Midbrain (tissue), 1 donor: ENCODE results near the gene MCCC1.
"Not testable (repeated sequence)": the region's sequence is repeated elsewhere in the genome, so short reads cannot be mapped to it uniquely, and the experiment has no call there.

Experiments used
- DNase-seq: peaks from one replicate; lab custom pipeline; 2025; lab: John Stamatoyannopoulos, UW

Gene MCCC1

DNA sequence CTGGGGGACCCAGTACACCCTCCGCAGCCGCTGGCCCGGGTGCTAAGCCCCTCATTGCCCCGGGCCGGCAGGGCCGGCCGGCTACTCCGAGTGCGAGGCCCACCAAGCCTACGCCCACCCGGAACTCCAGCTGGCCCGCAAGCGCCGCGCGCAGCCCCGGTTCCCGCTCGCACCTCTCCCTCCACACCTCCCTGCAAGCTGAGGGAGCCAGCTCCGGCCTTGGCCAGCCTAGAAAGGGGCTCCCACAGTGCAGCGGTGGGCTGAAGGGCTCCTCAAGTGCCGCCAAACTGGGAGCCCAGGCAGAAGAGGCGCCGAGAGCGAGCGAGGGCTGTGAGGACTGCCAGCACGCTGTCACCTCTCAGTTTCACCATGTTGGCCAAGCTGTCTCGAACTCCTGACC, 4.7 kb upstream of the MCCC1 start:
- DNase-seq = not testable (repeated sequence)

DNA sequence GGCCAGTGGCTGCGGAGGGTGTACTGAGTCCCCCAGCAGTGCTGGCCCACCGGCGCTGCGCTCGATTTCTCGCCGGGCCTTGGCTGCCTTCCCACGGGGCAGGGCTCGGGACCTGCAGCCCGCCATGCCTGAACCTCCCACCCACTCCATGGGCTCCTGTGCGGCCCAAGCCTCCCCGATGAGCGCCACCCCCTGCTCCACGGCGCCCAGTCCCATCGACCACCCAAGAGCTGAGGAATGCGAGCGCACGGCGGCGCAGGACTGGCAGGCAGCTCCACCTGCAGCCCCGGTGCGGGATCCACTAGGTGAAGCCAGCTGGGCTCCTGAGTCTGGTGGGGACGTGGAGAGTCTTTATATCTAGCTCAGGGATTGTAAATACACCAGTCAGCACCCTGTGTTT, 1.7 kb upstream of the MCCC1 start:
- not testable (repeated sequence) for DNase-seq

GRCh38 chr3:183100376-183100775, 1.1 kb upstream of the MCCC1 start:
- no peak for DNase-seq

GRCh38 chr3:183099838-183100204, 525 bp upstream of the MCCC1 start:
- no peak for DNase-seq

GRCh38 chr3:183098536-183099025, 715 bp downstream of the MCCC1 start:
- DNase-seq = no peak

DNA sequence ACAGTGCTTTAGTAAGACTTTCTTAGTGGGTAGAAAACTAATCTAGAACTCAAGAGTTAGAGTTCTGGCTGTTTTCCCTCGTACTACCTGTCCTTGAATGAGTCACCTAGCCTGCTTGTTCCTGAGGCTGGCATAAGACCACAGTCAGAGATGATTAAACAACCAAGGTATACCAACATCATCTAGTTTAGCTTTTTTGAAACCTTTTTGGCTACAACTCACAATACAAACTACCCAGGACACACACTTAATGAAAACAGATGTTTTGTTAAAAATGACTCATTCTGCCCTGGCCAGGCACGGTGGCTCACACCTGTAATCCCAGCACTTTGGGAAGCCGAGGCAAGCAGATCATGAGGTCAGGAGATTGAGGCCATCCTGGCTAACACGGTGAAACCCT, 4.6 kb downstream of the MCCC1 start:
- DNase-seq = no peak

DNA sequence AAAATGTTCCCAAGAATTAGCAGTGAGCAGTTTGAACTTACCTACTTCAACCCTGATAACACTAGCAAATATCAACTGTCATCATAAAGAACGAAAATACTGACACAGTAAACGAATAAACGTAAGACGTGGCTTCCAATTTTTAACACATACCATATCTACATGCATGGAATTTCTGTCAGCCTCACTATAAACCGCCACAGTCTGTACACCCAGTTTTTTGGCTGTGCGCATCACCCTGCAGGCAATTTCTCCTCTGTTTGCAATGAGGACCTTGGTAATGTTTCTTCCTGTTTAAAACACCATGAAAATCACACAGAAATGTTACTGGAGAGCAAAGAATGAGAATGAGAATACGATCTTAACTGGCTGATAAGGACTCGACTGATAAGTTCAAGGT, 7.0 kb downstream of the MCCC1 start:
- no peak for DNase-seq

DNA sequence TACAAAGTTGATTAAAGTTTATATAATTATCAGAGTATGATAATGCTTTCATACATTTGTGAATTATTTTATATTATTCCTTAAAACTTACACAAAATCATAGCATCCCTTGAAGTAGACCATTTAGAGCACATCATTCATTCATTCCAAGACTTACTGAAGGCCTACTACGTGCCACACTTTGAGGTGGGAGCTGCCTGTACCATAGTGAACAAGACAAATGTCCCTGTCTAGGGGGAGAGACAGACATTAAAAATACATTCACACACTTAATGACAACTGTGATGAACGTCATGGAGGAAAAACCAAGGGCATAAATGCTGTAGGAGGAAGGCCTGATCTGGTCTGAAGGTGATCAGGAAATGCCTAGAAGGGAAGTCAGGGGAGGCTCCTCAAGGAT, 12.1 kb downstream of the MCCC1 start:
- DNase-seq = no peak

DNA sequence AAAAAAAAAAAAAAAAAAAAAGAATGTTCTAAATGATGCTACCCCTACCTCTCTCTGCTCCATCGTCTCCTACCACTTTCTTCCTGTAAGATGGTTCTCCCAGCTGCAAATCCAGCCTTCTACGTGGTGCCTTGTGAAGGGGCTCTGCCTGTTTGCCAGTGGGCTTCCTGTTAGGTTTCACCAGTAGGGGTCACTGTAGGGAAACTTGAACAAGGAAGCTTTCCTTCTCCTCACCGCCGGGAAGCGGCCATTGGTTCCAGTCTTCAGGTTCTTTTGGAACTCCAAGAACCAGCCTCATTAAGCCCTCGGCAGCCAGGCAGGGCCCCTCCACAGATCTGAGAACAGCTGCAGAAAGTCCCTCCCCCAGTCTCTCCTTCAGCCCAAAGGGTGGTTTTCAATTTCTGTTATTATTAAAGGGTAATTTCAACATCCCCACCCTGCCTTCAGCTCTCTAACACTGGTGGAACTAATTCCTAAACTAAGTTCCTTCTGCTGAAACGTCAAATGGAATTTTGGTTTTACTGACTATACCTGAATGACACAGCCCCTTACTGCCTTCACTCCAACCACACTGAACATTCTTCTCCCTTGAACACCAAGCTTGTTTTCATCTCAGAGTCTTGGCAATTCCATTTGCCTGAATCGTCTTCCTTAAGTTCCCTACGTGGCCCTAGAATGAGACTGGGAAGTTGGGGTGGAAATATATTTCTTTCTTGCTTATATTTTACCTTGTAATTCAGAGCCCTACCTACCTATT, 13.5 kb downstream of the MCCC1 start:
- no peak for DNase-seq

GRCh38 chr3:183082355-183082915, 16.9 kb downstream of the MCCC1 start:
- no peak for DNase-seq

DNA sequence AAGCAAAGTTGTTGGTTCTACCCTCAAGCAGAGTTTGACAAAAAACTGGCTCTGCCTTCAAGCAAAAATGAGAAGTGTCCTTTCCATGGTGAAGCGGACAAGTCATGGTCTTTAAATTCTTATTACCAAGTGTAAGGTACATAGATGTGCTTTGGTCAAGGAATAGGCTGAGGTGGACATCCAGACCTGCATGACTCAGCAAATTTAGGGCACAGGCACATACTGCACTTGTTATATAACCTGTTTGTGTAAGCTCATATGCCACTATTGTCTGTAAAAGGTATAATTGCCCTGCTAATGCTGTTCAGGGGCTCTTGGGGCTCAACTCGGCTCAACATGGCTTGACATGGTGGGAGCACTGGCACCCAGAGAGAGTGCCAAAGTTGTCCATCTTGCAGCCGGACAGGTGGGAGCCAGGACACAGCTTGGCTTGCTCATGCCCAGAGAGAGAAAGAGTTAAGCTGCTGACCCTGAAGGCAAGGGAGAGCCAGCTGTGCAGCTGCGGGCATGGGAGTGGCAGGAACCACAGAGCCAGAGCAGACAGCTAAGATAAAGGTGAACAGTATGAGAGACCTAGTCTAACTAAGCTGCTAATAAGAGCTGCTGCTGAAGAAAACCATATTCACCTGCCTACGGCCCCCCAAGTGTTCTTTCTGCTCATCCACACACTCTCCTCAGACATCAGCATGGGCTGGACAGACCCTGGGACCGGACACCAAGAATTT, 17.7 kb downstream of the MCCC1 start:
- DNase-seq = no peak

DNA sequence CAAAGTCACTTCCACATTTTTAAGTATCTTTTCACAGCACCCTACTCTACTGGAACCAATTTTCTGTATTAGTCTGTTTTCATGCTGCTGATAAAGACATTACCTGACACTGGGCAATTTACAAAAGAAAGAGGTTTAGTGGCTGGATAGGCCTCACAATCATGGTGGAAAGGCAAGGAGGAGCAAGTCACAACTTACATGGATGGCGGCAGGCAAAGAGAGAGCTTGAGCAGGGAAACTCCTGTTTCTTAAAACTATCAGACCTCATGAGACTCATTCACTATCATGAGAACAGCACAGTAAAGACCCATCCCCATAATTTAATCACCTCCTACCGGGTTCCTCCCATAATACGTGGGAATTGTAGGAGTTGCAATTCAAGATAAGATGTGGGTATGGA, 18.7 kb downstream of the MCCC1 start:
- no peak for DNase-seq

DNA sequence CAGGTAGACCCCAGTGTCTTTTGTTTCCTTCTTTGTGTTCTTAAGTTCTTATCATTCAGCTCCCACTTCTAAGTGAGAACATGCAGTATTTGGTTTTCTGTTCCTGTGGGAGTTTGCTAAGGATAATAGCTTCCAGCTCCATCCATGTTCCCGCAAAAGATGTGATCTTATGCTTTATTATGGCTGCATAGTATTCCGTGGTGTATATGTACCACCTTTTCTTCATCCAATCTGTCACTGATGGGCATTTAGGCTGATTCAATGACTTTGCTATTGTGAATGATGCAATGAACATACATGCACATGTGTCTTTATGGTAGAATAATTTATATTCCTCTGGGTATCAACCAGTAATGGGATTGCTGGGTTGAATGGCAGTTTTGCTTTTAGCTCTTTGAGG, 24.4 kb downstream of the MCCC1 start:
- DNase-seq = no peak

- DNase-seq = no peak
Measured at GRCh38 chr3:183074261-183074660, 25.0 kb downstream of the MCCC1 start.

GRCh38 chr3:183073839-183074238, 25.5 kb downstream of the MCCC1 start:
- peak; percentile 25 for DNase-seq

DNA sequence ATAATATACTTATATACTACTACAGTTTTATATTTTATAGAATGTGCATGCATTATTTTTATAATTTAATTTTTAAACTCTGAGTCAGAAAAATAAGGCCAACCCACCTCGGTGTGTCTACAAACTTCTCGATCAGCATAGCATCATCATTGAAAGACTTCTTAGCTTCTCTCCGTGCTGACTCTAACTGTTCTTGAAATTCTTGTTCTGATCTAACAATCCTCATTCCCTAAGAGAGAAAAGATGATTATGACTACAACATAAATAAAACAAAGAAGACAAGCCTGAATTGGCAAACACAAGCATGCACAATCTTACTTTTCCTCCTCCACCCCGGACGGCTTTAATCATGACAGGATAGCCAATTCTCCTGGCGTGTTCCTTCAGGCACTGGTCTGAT, 28.4 kb downstream of the MCCC1 start:
- DNase-seq = no peak

DNA sequence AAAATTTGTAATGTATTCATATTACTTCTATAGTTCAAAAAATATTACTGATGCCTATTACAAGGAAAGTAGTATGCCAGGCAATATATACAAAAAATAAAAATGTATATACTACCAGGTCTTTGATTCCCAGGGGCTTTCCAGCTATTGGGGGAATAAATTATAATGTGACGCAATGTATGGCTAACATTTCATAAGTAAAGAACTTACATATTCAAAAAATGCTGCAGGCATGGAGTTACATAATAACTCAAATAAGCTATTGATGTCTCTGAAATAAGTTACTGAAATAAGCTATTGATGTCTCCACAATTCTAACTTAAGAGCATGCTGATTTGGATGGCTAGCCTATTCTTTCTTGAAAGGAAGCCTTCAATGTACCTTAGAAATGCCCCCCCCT, 30.2 kb downstream of the MCCC1 start:
- no peak for DNase-seq

GRCh38 chr3:183066891-183067290, 32.4 kb downstream of the MCCC1 start:
- DNase-seq = not testable (repeated sequence)

DNA sequence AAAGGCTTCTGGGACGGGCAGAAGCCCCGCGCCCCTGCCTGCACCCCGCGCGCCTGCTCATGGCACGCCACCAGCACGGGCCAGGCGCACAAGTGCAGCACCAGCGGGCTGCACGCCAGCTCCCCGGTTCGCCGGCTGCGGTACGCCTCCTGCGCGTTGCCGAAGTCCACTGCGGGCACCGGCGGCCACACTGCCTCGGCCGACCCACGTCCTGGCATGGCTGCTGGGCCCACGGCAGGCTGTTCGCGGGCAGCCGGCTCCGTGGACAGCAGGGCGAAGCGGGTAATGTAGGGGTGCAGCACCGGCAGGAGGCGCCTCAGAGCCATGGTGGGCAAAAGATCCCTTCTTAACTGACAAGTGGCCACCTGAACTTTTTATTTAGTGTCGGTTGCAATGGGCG, 34.8 kb downstream of the MCCC1 start:
- no peak for DNase-seq

GRCh38 chr3:183061391-183062172, 37.7 kb downstream of the MCCC1 start:
- DNase-seq = no peak

DNA sequence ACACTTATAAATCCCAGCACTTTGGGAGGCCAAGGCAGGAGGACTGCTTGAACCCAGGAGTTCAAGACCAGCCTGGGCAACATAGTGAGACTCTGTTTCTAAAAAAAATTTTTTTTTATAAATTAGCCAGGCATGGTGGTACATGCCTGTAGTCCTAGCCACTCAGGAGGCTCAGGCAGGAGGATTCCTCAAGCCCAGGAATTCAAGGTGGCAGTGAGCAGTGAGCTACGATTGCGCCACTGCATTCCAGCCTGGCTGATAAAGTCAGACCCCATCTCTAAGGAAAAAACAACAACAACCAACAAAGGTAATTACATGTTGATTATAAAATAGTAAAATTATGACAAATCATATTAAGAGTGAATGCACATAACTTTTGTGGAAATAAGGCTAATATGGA, 40.9 kb downstream of the MCCC1 start:
- no peak for DNase-seq

DNA sequence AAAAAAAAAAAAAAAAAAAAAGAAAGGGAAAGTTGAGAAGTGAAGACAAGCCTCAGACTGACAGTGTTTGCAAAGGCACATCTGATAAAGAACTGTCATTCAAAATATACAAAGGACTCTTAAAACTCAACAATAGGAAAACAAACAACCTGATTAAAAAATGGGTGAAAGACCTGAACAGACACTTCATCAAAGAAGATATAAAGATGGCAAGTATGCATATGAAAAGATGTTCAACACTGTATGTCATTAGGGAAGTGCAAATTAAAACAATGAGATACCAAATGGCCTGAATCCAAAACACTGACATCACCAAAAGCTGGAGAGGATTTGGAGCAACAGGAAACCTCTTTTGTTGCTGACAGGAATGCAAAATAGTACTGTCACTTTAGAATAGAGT, 48.6 kb downstream of the MCCC1 start:
- DNase-seq = no peak
